Measurements from ENCODE around the gene CHAF1B. TPM values are rescaled to one million over a fixed set of nuclear protein-coding genes. Genes with fewer than 3 reads are reported as not detected.

The CHAF1B gene
- total and polyA plus RNA-seq, 9 of the 15 experiments (the other 6 are each of a cell fraction or from before 2014, with no cell fraction given) = 7.5 to 36.8 (median 21.0) TPM

DNA sequence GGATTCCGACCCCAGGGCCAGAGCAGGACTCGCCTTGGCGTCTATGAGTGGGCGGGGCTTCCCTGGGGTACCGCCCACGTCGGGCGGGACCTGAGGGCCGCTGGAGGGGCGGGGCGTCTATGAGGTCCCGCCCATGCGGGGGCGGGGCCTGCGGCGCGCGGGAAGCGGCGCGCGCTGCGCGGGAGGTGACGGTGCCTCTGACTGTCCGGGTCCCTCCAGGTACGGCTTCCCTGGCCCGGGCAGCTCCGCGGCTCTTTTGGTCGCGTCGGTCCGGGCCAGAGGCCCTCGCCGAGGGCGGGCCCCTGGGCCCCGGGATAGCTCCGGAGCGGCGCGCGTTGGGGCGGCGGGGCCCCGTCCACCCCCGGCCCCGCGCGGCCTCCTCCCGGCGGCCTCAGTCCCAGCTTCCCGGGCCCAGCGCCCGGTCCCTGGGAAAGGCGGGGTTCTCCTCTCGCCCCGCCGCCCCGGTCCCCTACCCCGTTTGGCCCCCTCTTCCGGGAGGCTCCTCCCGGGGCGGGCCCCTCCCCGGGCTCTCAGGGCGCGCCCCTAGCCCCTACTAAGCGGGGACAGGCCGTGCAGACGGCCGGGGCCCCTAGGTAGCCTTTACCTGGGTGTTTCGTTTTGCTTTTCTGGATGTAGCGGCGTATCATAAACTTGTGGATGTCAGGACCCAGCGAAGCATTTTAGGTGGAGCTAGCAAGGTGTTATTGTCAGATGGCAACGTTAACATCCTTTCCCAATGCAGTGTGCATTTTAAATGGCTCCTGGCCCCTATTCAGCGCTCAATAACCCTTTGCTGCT lies at the start of gene CHAF1B (continued):
- TF ChIP-seq KHSRP (IDR thresholded peaks at IDR 0.05) (no peak), SMAD2 (IDR thresholded peaks at IDR 0.05; ENCODE audit: low read depth, low read length) (no peak), ZC3H8 (IDR thresholded peaks at IDR 0.05) (no peak), SAP30 (IDR thresholded peaks at IDR 0.05; ENCODE audit: borderline replicate concordance, insufficient read depth, low read depth, low read length, poor library complexity, severe bottlenecking) (no peak), NCOA1 (IDR thresholded peaks at IDR 0.05; ENCODE audit: low read depth) (no peak), PTTG1 (tag; IDR thresholded peaks at IDR 0.05; ENCODE audit: low read depth) (no peak), CEBPB (tag; IDR thresholded peaks at IDR 0.05) (no peak), TEAD2 (tag; IDR thresholded peaks at IDR 0.05) (no peak), CBX1 (IDR thresholded peaks at IDR 0.05; ENCODE audit: low read depth) (no peak), RBM34 (IDR thresholded peaks at IDR 0.05; ENCODE audit: borderline replicate concordance, insufficient read depth, low read length) (no peak), XRCC4 (IDR thresholded peaks at IDR 0.05; ENCODE audit: extremely low read depth, insufficient read depth, insufficient read length) (no peak), ZNF263 (CRISPR knock-in tag; IDR thresholded peaks at IDR 0.05; ENCODE audit: borderline replicate concordance) (no peak), ZBTB1 (CRISPR knock-in tag; IDR thresholded peaks at IDR 0.05; ENCODE audit: borderline replicate concordance, low read depth) (no peak), BRD9 (IDR thresholded peaks at IDR 0.05; ENCODE audit: low read depth, partially characterized antibody) (no peak), RNF2 (IDR thresholded peaks at IDR 0.05) (no peak), NFIX (CRISPR knock-in tag; IDR thresholded peaks at IDR 0.05; ENCODE audit: low read depth) (no peak), ZNF311 (CRISPR knock-in tag; IDR thresholded peaks at IDR 0.05) (no peak), PHF20 (IDR thresholded peaks at IDR 0.05; ENCODE audit: partially characterized antibody) (no peak), DACH1 (IDR thresholded peaks at IDR 0.05; ENCODE audit: partially characterized antibody) (no peak), ETV1 (tag; conservative IDR thresholded peaks at IDR 0.05; ENCODE audit: low read depth) (no peak), NFIC (IDR thresholded peaks at IDR 0.05) (no peak), SLC30A9 (CRISPR knock-in tag; IDR thresholded peaks at IDR 0.05) (no peak), MTA1 (IDR thresholded peaks at IDR 0.05; ENCODE audit: borderline replicate concordance) (no peak), WHSC1 (IDR thresholded peaks at IDR 0.05; ENCODE audit: low read length) (no peak)
- TF ChIP-seq, protein P1, sequence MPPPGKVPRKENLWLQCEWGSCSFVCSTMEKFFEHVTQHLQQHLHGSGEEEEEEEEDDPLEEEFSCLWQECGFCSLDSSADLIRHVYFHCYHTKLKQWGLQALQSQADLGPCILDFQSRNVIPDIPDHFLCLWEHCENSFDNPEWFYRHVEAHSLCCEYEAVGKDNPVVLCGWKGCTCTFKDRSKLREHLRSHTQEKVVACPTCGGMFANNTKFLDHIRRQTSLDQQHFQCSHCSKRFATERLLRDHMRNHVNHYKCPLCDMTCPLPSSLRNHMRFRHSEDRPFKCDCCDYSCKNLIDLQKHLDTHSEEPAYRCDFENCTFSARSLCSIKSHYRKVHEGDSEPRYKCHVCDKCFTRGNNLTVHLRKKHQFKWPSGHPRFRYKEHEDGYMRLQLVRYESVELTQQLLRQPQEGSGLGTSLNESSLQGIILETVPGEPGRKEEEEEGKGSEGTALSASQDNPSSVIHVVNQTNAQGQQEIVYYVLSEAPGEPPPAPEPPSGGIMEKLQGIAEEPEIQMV (tag; conservative IDR thresholded peaks at IDR 0.05; ENCODE audit: low read depth) = no peak
- TF ChIP-seq, protein P2, sequence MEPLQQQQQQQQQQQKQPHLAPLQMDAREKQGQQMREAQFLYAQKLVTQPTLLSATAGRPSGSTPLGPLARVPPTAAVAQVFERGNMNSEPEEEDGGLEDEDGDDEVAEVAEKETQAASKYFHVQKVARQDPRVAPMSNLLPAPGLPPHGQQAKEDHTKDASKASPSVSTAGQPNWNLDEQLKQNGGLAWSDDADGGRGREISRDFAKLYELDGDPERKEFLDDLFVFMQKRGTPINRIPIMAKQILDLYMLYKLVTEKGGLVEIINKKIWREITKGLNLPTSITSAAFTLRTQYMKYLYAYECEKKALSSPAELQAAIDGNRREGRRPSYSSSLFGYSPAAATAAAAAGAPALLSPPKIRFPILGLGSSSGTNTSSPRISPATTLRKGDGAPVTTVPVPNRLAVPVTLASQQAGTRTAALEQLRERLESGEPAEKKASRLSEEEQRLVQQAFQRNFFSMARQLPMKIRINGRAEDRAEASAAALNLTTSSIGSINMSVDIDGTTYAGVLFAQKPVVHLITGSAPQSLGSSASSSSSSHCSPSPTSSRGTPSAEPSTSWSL (CRISPR knock-in tag; IDR thresholded peaks at IDR 0.05; ENCODE audit: borderline replicate concordance) = no peak
- TF ChIP-seq, protein P3, sequence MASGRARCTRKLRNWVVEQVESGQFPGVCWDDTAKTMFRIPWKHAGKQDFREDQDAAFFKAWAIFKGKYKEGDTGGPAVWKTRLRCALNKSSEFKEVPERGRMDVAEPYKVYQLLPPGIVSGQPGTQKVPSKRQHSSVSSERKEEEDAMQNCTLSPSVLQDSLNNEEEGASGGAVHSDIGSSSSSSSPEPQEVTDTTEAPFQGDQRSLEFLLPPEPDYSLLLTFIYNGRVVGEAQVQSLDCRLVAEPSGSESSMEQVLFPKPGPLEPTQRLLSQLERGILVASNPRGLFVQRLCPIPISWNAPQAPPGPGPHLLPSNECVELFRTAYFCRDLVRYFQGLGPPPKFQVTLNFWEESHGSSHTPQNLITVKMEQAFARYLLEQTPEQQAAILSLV (tag; IDR thresholded peaks at IDR 0.05) = no peak
